Liver (tissue), 9 donors: ENCODE results near the gene PCDHGB2. TPM values are rescaled to one million over a fixed set of nuclear protein-coding genes. Genes with fewer than 3 reads are reported as not detected.
A peak's percentile ranks its signal among the peaks of the same experiment; 100 is the strongest.

Experiments used
- DNase-seq: peaks from one replicate; pipeline ENCODE4 v3.0.0-alpha.2; 2017; ENCODE audit warnings: low spot score
- H3K27ac ChIP-seq, 2 donors: one replicate each; pipeline ENCODE4 v1.7.0; 2013; ENCODE audit warnings: inconsistent platforms in 2 of 2, low read length in 2 of 2, control low read depth in 1 of 2, low read depth in 1 of 2, mild to moderate bottlenecking in 1 of 2
- H3K27me3 ChIP-seq, 4 donors: one replicate each; pipeline versions ENCODE4 v1.6.1 to v1.7.0; 2013; ENCODE audit warnings: low read length in 3 of 4, inconsistent platforms in 1 of 4, mild to moderate bottlenecking in 1 of 4, moderate library complexity in 1 of 4; ENCODE audit not compliant: control insufficient read depth in 4 of 4, insufficient read depth in 4 of 4
- H3K36me3 ChIP-seq, 4 donors: one replicate each; pipeline versions ENCODE4 v1.6.1 to v1.7.0; 2013; ENCODE audit warnings: low read length in 3 of 4, mild to moderate bottlenecking in 3 of 4, low read depth in 1 of 4, moderate library complexity in 1 of 4; ENCODE audit not compliant: control insufficient read depth in 4 of 4, insufficient read depth in 3 of 4
- H3K4me1 ChIP-seq, 4 donors: one replicate each; pipeline versions ENCODE4 v1.6.1 to v1.7.0; 2013; ENCODE audit warnings: low read length in 3 of 4, mild to moderate bottlenecking in 3 of 4, moderate library complexity in 1 of 4; ENCODE audit not compliant: control insufficient read depth in 4 of 4, insufficient read depth in 4 of 4
- H3K4me3 ChIP-seq, 3 donors: one replicate each; pipeline versions ENCODE4 v1.6.1 to v1.7.0; 2013; ENCODE audit warnings: low read length in 3 of 3, control low read depth in 1 of 3, low read depth in 1 of 3, mild to moderate bottlenecking in 1 of 3
- H3K9ac ChIP-seq, 2 donors: one replicate each; pipeline ENCODE4 v1.7.0; 2013; ENCODE audit warnings: low read length in 2 of 2, mild to moderate bottlenecking in 2 of 2, moderate library complexity in 2 of 2, control low read depth in 1 of 2, low read depth in 1 of 2
- H3K9me3 ChIP-seq, 4 donors: one replicate each; pipeline versions ENCODE4 v1.6.1 to v1.7.0; 2013; ENCODE audit warnings: low read length in 3 of 4; ENCODE audit not compliant: control insufficient read depth in 4 of 4
- FOXA2 ChIP-seq: IDR thresholded peaks from 2 replicates; pipeline ENCODE4 v1.6.1; 2016; ENCODE audit warnings: antibody characterized with exemption
- GABPA ChIP-seq, 2 donors: IDR thresholded peaks in 1 of 2; conservative IDR thresholded peaks in 1 of 2; 2 replicates each; pipeline ENCODE4 v1.6.1; 2016; ENCODE audit warnings: antibody characterized with exemption in 2 of 2, mild to moderate bottlenecking in 1 of 2, moderate library complexity in 1 of 2
- HNF4A ChIP-seq, 2 donors: conservative IDR thresholded peaks; 2 replicates each; pipeline ENCODE4 v1.6.1; 2016; ENCODE audit warnings: antibody characterized with exemption in 2 of 2, mild to moderate bottlenecking in 2 of 2
- HNF4G ChIP-seq: IDR thresholded peaks from 2 replicates; pipeline ENCODE4 v1.6.1; 2016; ENCODE audit warnings: antibody characterized with exemption
- JUND ChIP-seq, 2 donors: IDR thresholded peaks; 2 replicates each; pipeline ENCODE4 v1.6.1; 2016; ENCODE audit warnings: antibody characterized with exemption in 2 of 2
- NR2F2 ChIP-seq: IDR thresholded peaks from 2 replicates; pipeline ENCODE4 v1.6.1; 2016; ENCODE audit warnings: antibody characterized with exemption
- RAD21 ChIP-seq, 2 donors: IDR thresholded peaks; 2 replicates each; pipeline ENCODE4 v1.6.1; 2016; ENCODE audit warnings: antibody characterized with exemption in 2 of 2, mild to moderate bottlenecking in 2 of 2
- RXRA ChIP-seq, 2 donors: IDR thresholded peaks; 2 replicates each; pipeline ENCODE4 v1.6.1; 2017 to 2018; ENCODE audit warnings: antibody characterized with exemption in 2 of 2, mild to moderate bottlenecking in 1 of 2
- SP1 ChIP-seq: IDR thresholded peaks from 2 replicates; pipeline ENCODE4 v1.6.1; 2018; ENCODE audit warnings: antibody characterized with exemption, mild to moderate bottlenecking
- TAF1 ChIP-seq: conservative IDR thresholded peaks from 2 replicates; pipeline ENCODE4 v1.6.1; 2016; ENCODE audit warnings: antibody characterized with exemption, mild to moderate bottlenecking
- YY1 ChIP-seq: IDR thresholded peaks from 2 replicates; pipeline ENCODE4 v1.6.1; 2016; ENCODE audit warnings: antibody characterized with exemption, mild to moderate bottlenecking
- WGBS: extraction: QIAGEN DNeasy Blood & Tissue Kit; methylation state at CpG from one replicate; pipeline ENCODE4 v1.1.7; 2013; 5-methylcytosine and 5-hydroxymethylcytosine counted together
- polyA plus RNA-seq, 2 donors: library from polyadenylated mRNA; stranded (reverse) in 1 of 2; unstranded in 1 of 2; fragments of 200-250 nt in 1 of 2; fragments of >200 nt in 1 of 2; fragmentation: Nextera tagmentation in 1 of 2; extraction: Ambion mirVana in 1 of 2; gene quantifications; one replicate each; pipeline versions ENCODE4 v1.2.1 to v1.2.3, GENCODE V29; 2013 to 2015
- total RNA-seq, 2 donors: library from RNA; depleted of rRNA; stranded (reverse); fragments of >200 nt; gene quantifications; one replicate each; pipeline ENCODE4 v1.2.3, GENCODE V29; 2014
- TF ChIP-seq, protein P1 (sequence below): fragments of 150-350 bp; IDR thresholded peaks from 2 replicates; pipeline ENCODE4 v1.5.1; 2017; ENCODE audit warnings: improper control_type of control experiment, low read depth, low read length; ENCODE audit not compliant: missing input control
- TF ChIP-seq, protein P2 (sequence below): IDR thresholded peaks from 2 replicates; pipeline ENCODE4 v1.6.1; 2016; ENCODE audit warnings: antibody characterized with exemption, mild to moderate bottlenecking
- TF ChIP-seq, protein P3 (sequence below): IDR thresholded peaks from 2 replicates; pipeline ENCODE4 v1.6.1; 2016; ENCODE audit warnings: antibody characterized with exemption
- TF ChIP-seq, protein P4 (sequence below): IDR thresholded peaks from 2 replicates; pipeline ENCODE4 v1.6.1; 2016; ENCODE audit warnings: antibody characterized with exemption
- donor health status: healthy.
- donor health status: healthy.
- donor health status: healthy.
- donor health status: healthy.
- donor health status: healthy.

The PCDHGB2 gene
- total and polyA plus RNA-seq, 4 donors, result 0.28 to 1.0 (median 0.47) TPM; not detected in 1

DNA sequence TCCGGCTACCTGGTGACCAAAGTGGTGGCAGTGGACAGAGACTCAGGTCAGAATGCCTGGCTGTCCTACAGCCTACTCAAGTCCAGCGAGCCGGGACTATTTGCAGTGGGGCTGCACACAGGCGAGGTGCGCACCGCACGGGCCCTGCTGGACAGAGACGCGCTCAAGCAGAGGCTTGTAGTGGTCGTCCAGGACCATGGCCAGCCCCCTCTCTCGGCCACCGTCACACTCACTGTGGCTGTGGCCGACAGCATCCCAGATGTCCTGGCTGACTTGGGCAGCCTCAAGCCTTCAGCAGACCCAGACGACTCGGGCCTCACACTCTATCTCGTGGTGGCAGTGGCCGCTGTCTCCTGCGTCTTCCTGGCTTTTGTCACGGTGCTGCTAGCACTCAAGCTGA lies 2.8 kb upstream of the PCDHGB2 start:
- no peak for DNase-seq
- TF ChIP-seq TAF1 (no peak), RXRA (IDR thresholded peaks at IDR 0.05) (no peak), FOXA2 (no peak), YY1 (no peak), JUND (IDR thresholded peaks at IDR 0.05) (no peak), HNF4G (no peak), GABPA (IDR thresholded peaks at IDR 0.05 in 1 of 2, conservative IDR thresholded peaks at IDR 0.05 in 1 of 2) (no peak)
- TF ChIP-seq, protein P1, sequence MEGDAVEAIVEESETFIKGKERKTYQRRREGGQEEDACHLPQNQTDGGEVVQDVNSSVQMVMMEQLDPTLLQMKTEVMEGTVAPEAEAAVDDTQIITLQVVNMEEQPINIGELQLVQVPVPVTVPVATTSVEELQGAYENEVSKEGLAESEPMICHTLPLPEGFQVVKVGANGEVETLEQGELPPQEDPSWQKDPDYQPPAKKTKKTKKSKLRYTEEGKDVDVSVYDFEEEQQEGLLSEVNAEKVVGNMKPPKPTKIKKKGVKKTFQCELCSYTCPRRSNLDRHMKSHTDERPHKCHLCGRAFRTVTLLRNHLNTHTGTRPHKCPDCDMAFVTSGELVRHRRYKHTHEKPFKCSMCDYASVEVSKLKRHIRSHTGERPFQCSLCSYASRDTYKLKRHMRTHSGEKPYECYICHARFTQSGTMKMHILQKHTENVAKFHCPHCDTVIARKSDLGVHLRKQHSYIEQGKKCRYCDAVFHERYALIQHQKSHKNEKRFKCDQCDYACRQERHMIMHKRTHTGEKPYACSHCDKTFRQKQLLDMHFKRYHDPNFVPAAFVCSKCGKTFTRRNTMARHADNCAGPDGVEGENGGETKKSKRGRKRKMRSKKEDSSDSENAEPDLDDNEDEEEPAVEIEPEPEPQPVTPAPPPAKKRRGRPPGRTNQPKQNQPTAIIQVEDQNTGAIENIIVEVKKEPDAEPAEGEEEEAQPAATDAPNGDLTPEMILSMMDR, result no peak
- TF ChIP-seq, protein P2, sequence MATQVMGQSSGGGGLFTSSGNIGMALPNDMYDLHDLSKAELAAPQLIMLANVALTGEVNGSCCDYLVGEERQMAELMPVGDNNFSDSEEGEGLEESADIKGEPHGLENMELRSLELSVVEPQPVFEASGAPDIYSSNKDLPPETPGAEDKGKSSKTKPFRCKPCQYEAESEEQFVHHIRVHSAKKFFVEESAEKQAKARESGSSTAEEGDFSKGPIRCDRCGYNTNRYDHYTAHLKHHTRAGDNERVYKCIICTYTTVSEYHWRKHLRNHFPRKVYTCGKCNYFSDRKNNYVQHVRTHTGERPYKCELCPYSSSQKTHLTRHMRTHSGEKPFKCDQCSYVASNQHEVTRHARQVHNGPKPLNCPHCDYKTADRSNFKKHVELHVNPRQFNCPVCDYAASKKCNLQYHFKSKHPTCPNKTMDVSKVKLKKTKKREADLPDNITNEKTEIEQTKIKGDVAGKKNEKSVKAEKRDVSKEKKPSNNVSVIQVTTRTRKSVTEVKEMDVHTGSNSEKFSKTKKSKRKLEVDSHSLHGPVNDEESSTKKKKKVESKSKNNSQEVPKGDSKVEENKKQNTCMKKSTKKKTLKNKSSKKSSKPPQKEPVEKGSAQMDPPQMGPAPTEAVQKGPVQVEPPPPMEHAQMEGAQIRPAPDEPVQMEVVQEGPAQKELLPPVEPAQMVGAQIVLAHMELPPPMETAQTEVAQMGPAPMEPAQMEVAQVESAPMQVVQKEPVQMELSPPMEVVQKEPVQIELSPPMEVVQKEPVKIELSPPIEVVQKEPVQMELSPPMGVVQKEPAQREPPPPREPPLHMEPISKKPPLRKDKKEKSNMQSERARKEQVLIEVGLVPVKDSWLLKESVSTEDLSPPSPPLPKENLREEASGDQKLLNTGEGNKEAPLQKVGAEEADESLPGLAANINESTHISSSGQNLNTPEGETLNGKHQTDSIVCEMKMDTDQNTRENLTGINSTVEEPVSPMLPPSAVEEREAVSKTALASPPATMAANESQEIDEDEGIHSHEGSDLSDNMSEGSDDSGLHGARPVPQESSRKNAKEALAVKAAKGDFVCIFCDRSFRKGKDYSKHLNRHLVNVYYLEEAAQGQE, result no peak
- TF ChIP-seq, protein P3, sequence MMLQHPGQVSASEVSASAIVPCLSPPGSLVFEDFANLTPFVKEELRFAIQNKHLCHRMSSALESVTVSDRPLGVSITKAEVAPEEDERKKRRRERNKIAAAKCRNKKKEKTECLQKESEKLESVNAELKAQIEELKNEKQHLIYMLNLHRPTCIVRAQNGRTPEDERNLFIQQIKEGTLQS, result no peak
- Histone ChIP-seq H3K36me3 (peaks cover 0 to 3% (median 0%) of the 10 kb centered on the region in 4 donors), H3K9me3 (peaks cover 34 to 69% (median 47%) of the 10 kb centered on the region in 4 donors), H3K4me3 (peak overlapping the region in 2 of 3 donors; percentile 1 to 48), H3K9ac (no peak overlapping the region), H3K27ac (no peak overlapping the region), H3K27me3 (peaks cover 0 to 2% (median 0%) of the 10 kb centered on the region in 4 donors), H3K4me1 (no peaks in the 10 kb centered on the region)
- 35% methylated on average over 19 of the region's 19 CpGs for WGBS

DNA sequence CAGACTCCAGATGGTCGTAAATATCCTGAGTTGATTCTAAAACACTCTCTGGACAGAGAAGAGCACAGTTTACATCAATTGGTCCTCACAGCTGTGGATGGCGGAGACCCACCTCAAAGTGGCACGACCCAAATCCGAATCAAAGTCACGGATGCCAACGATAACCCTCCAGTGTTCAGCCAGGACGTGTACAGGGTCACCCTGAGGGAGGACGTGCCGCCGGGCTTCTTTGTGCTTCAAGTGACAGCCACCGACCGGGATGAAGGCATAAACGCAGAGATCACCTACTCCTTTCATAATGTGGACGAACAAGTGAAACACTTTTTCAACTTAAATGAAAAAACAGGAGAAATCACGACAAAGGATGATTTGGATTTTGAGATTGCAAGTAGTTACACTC lies 891 bp downstream of the PCDHGB2 start:
- peaks cover 39 to 88% (median 67%) of the 10 kb centered on the region in 4 donors for H3K9me3 ChIP-seq
- H3K27me3 ChIP-seq, result peaks cover 0 to 2% (median 0%) of the 10 kb centered on the region in 4 donors
- H3K9ac ChIP-seq, result no peak overlapping the region
- no peak overlapping the region for H3K27ac ChIP-seq
- H3K36me3 ChIP-seq, result no peaks in the 10 kb centered on the region
- DNase-seq, result no peak
- TF ChIP-seq RAD21 (IDR thresholded peaks at IDR 0.05), result no peak
- 29% methylated on average over 15 of the region's 15 CpGs for WGBS
- no peaks in the 10 kb centered on the region for H3K4me1 ChIP-seq
- peak overlapping the region in 2 of 3 donors; percentile 37 to 42 for H3K4me3 ChIP-seq

DNA sequence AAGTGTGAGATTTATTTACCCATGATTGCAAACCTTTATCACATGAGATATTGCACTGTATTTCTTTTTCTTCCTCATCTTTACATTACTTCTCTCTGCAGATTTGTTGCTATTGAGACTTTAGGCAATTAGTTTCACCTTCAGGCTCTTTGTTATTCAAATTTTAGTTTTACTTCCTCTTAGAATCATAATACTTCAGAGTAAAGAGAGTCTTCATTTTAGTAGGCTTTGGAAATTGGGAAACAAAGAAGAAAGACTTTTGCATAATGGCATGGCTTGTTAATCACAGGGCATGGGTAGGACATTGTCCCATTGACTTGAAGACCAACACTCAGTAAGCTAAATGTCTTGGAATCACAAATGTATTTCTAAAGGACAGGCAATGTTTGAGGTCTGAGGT lies 2.9 kb downstream of the PCDHGB2 start:
- DNase-seq, result no peak
- Histone ChIP-seq H3K9ac (no peak overlapping the region), H3K4me3 (no peak overlapping the region), H3K9me3 (peaks cover 42 to 79% (median 60%) of the 10 kb centered on the region in 4 donors), H3K27ac (no peak overlapping the region), H3K36me3 (no peaks in the 10 kb centered on the region), H3K27me3 (peaks cover 0 to 5% (median 0%) of the 10 kb centered on the region in 4 donors), H3K4me1 (no peaks in the 10 kb centered on the region)
- TF ChIP-seq TAF1, result no peak
- TF ChIP-seq, protein P1, result no peak
- no peak for TF ChIP-seq RXRA (IDR thresholded peaks at IDR 0.05)
- no peak for TF ChIP-seq SP1
- no peak for TF ChIP-seq YY1
- no peak for TF ChIP-seq HNF4A (conservative IDR thresholded peaks at IDR 0.05)
- TF ChIP-seq, protein P4, sequence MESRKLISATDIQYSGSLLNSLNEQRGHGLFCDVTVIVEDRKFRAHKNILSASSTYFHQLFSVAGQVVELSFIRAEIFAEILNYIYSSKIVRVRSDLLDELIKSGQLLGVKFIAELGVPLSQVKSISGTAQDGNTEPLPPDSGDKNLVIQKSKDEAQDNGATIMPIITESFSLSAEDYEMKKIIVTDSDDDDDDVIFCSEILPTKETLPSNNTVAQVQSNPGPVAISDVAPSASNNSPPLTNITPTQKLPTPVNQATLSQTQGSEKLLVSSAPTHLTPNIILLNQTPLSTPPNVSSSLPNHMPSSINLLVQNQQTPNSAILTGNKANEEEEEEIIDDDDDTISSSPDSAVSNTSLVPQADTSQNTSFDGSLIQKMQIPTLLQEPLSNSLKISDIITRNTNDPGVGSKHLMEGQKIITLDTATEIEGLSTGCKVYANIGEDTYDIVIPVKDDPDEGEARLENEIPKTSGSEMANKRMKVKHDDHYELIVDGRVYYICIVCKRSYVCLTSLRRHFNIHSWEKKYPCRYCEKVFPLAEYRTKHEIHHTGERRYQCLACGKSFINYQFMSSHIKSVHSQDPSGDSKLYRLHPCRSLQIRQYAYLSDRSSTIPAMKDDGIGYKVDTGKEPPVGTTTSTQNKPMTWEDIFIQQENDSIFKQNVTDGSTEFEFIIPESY, result no peak
- TF ChIP-seq JUND (IDR thresholded peaks at IDR 0.05), result no peak
- no peak for TF ChIP-seq HNF4G
- TF ChIP-seq NR2F2, result no peak
- no peak for TF ChIP-seq RAD21 (IDR thresholded peaks at IDR 0.05)
